Muscle of leg (tissue), 11 donors: ENCODE data around the gene C17orf67. TPM values are rescaled to one million over a fixed set of nuclear protein-coding genes. Genes with fewer than 3 reads are reported as not detected.

Experiments
- DNase-seq: peaks from one replicate; pipeline ENCODE4 v3.0.0; 2013
- H3K27ac ChIP-seq: one replicate; pipeline ENCODE4 v1.5.1; 2013; ENCODE audit warnings: mild to moderate bottlenecking, low read length, control low read depth
- H3K27me3 ChIP-seq: one replicate; pipeline ENCODE4 v1.6.1; 2013; ENCODE audit warnings: low read length; ENCODE audit not compliant: control insufficient read depth, insufficient read depth
- H3K36me3 ChIP-seq: one replicate; pipeline ENCODE4 v1.6.1; 2013; ENCODE audit warnings: low read length; ENCODE audit not compliant: control insufficient read depth, insufficient read depth
- H3K4me1 ChIP-seq: one replicate; pipeline ENCODE4 v1.6.1; 2013; ENCODE audit warnings: low read length; ENCODE audit not compliant: control insufficient read depth, insufficient read depth
- H3K4me3 ChIP-seq: one replicate; pipeline ENCODE4 v1.5.1; 2013; ENCODE audit warnings: low read length, control low read depth
- H3K9me3 ChIP-seq: replicated peaks from 2 replicates; pipeline ENCODE4 v1.6.1; 2013; ENCODE audit warnings: low read depth, low read length; ENCODE audit not compliant: control insufficient read depth
- WGBS: methylation state at CpG from one replicate; pipeline ENCODE4 v1.1.5; 2013; ENCODE audit warnings: missing lambda C conversion rate; ENCODE audit not compliant: insufficient coverage; 5-methylcytosine and 5-hydroxymethylcytosine counted together
- polyA plus RNA-seq, 8 donors: library from polyadenylated mRNA; unstranded; fragments of 120-200 nt; gene quantifications; one replicate each; pipeline versions ENCODE4 v1.2.1 to v1.2.3, GENCODE V29; 2013; ENCODE audit warnings: inconsistent platforms in 1 of 8, low replicate concordance in 1 of 8; ENCODE audit not compliant: insufficient read length in 8 of 8, insufficient read depth in 1 of 8
- total RNA-seq: library from RNA; stranded (reverse); fragments of 120-200 nt; gene quantifications from one replicate; pipeline ENCODE4 v1.2.4, GENCODE V29; 2013

The C17orf67 gene
- total and polyA plus RNA-seq, 9 donors: 1.3 to 2.3 (median 1.9) TPM

DNA sequence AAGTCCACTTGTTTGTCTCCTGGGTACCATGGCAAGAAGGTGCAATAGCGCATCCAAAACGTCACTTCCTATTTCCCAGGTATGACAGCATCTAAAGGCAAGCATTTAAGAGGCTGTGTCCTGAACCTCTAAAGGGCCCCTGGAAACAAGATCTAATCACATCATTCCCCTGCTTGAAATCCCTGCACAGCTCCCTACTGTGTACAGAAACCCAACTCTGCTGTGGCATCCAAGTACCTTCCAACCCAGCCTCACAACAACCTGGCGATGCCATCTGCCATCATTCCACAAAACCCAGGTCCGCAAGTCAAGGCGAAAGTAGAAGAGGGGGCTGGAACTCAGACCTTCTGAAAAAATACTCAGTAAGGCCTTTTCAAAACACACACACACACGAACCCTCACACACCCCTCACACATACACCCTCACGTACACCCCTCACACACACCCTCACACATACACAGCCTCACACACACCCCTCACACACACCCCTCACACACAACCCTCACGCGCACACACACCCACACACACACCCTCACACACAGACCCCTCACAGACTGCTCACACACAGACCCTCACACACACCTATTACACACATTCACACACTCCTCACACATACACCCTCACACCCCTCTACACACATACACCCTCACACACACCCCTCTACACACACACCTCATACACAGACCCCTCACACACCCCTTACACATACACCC is 24.5 kb downstream of the C17orf67 start:
- Histone ChIP-seq H3K36me3 (no peaks in the 10 kb centered on the region), H3K4me1 (peaks cover 53% of the 10 kb centered on the region), H3K9me3 (no peaks in the 10 kb centered on the region), H3K27me3 (no peaks in the 10 kb centered on the region), H3K27ac (no peak overlapping the region), H3K4me3 (no peak overlapping the region)
- WGBS: 89% methylated on average over 8 of the region's 9 CpGs
- no peak for DNase-seq

DNA sequence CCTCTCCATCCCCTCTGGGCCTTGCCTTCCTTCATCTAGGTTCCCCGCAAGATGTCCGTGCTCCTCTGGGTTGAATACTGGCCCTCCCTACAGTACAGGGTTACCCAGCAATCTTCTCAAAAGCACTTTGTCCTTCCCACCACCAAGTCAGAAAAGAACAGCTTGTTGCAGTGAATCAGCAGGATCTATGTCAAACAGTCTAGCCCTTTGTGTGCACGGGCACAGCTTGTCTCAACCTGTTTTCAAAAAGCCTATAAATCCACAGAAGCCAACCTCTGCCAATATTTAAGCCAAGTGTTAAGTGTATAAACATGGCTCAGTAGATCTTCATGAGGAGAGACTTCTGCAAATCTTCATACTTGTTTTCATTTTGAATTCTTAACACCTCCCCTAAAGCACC is 25.2 kb downstream of the C17orf67 start:
- WGBS: 88% methylated on average over 2 of the region's 3 CpGs
- H3K27ac ChIP-seq: peak overlapping the region; percentile 62
- no peak overlapping the region for H3K4me3 ChIP-seq
- H3K27me3 ChIP-seq: no peaks in the 10 kb centered on the region
- no peaks in the 10 kb centered on the region for H3K9me3 ChIP-seq
- H3K36me3 ChIP-seq: no peaks in the 10 kb centered on the region
- DNase-seq: peak; percentile 38
- H3K4me1 ChIP-seq: peaks cover 47% of the 10 kb centered on the region

GRCh38 chr17:56807723-56808122 is 26.0 kb downstream of the C17orf67 start:
- no peak for DNase-seq
- no CpG with 5 or more reads among the region's 3 CpGs for WGBS
- no peak overlapping the region for H3K4me3 ChIP-seq
- H3K27me3 ChIP-seq: no peaks in the 10 kb centered on the region
- peaks cover 44% of the 10 kb centered on the region for H3K4me1 ChIP-seq
- no peaks in the 10 kb centered on the region for H3K36me3 ChIP-seq
- H3K9me3 ChIP-seq: no peaks in the 10 kb centered on the region
- no peak overlapping the region for H3K27ac ChIP-seq

DNA sequence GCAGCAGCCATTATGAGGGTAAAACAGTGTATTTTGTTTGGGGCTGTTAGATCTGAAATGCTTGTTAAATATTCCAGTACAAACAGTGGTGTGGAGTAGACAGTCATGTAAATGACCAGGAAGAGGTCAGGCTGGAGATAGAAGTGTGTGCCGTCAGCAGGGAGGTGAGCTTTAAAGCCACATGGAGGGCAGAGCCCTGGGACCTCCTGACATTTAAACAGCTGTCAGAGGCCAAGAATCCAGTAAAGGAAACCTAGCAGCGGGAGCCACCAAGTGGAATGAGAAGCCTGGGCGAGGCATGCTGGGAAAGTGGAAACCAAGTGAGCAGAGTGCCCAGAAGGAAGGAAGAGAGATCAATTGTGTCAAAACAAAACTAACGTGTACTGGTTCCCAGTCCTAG is 26.8 kb downstream of the C17orf67 start:
- WGBS: 75% methylated on average over 4 of the region's 4 CpGs

DNA sequence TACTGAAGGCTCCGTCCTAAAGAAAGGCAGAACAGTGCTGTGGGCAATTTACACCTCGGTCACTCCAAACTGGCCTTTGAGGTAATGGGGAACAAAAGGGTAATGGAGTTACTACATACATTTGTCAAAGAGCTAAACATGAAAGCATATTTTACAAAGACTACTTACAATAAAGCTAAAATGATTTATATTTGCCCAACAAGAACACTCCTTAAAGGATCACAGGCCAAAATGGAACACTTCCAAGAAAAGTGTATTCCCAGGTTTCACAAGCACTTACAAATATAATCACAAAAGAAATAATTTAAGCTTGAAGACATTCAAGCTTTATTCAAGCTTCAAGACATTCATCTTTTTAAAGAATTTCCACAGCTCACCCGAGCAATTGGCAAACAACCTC is 29.3 kb downstream of the C17orf67 start:
- no CpG with 5 or more reads among the region's 3 CpGs for WGBS

More for the DNA sequence above, 26.8 kb downstream of the C17orf67 start:
- no peak for DNase-seq
- Histone ChIP-seq H3K27me3 (no peaks in the 10 kb centered on the region), H3K9me3 (no peaks in the 10 kb centered on the region), H3K36me3 (no peaks in the 10 kb centered on the region), H3K27ac (no peak overlapping the region), H3K4me1 (peaks cover 40% of the 10 kb centered on the region), H3K4me3 (no peak overlapping the region)

DNA sequence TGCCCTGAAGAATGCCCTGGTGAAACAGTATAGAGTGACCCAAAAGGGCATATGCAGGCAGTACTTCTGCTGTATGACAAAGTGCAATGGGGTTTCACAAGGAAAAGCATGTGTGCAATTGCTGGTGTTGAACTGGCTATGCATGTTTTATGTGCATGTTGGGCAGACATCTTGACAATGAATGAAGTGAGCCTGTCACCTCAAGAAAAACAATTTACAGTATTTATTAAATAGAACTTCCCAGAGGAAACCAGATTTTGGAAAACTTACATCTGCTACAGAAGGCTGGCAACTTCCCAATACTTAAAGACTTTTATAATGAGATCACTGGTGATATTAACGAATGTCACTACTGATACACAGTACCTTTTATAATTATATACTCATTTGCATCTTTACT is 30.6 kb downstream of the C17orf67 start:
- DNase-seq: no peak
- H3K27ac ChIP-seq: no peak overlapping the region
- H3K4me1 ChIP-seq: peaks cover 16% of the 10 kb centered on the region
- no CpG with 5 or more reads among the region's 1 CpG for WGBS
- H3K27me3 ChIP-seq: no peaks in the 10 kb centered on the region
- no peaks in the 10 kb centered on the region for H3K9me3 ChIP-seq
- H3K36me3 ChIP-seq: no peaks in the 10 kb centered on the region
- H3K4me3 ChIP-seq: no peak overlapping the region

More for the DNA sequence above, 29.3 kb downstream of the C17orf67 start:
- DNase-seq: no peak
- H3K4me3 ChIP-seq: no peak overlapping the region
- H3K9me3 ChIP-seq: no peaks in the 10 kb centered on the region
- H3K4me1 ChIP-seq: peaks cover 26% of the 10 kb centered on the region
- H3K27ac ChIP-seq: no peak overlapping the region
- H3K36me3 ChIP-seq: no peaks in the 10 kb centered on the region
- H3K27me3 ChIP-seq: no peaks in the 10 kb centered on the region

GRCh38 chr17:56801459-56802178 is 32.1 kb downstream of the C17orf67 start:
- Histone ChIP-seq H3K27me3 (no peaks in the 10 kb centered on the region), H3K27ac (no peak overlapping the region), H3K36me3 (no peaks in the 10 kb centered on the region), H3K4me3 (no peak overlapping the region), H3K4me1 (peaks cover 9% of the 10 kb centered on the region), H3K9me3 (no peaks in the 10 kb centered on the region)
- DNase-seq: peak; percentile 39
- no CpG with 5 or more reads among the region's 4 CpGs for WGBS

DNA sequence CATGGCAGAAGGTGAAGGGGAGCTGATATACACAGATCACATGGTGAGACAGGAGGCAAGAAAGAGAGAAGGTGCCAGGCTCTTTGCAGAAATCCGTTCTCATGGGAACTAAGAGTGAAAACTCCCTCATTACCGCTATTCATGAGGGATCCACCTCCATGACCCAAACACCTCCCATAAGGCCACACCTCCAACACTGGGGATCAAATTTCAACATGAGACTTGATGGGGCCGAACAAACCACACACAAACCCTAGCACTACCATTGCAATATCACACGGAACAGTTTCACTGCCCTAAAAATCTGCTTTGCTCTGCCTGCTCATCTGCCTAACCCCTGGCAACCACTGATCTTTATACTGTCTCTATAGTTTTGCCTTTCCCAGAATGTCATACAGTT is 34.8 kb downstream of the C17orf67 start:
- WGBS: 7% methylated on average over 3 of the region's 4 CpGs
- Histone ChIP-seq H3K27me3 (no peaks in the 10 kb centered on the region), H3K27ac (no peak overlapping the region), H3K36me3 (no peaks in the 10 kb centered on the region), H3K4me3 (no peak overlapping the region), H3K9me3 (no peaks in the 10 kb centered on the region), H3K4me1 (peaks cover 9% of the 10 kb centered on the region)
- no peak for DNase-seq

DNA sequence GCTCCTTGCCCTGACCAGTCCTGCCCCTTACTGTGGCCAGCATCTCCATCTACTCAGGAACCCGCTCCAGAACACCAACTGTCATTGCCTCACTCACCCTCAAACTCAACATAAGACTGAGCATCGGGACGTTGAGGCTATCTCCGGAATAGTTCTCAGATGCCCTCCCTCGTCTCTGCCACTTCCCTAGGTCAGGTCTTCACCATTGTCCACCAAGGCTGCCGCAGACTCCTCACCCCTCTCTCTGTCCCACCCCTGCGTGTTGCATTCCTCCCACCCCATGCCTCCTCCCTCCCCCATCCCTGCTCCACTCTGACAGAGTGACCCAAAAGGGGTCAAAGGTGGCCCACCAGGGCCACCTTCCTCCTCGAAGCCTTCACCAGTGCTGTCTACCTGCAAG is 37.2 kb downstream of the C17orf67 start:
- H3K36me3 ChIP-seq: no peaks in the 10 kb centered on the region

GRCh38 chr17:56795221-56795865 is 38.4 kb downstream of the C17orf67 start:
- WGBS: 60% methylated on average over 1 of the region's 5 CpGs
- Histone ChIP-seq H3K4me3 (no peak overlapping the region), H3K36me3 (no peaks in the 10 kb centered on the region), H3K4me1 (peaks cover 6% of the 10 kb centered on the region), H3K27ac (no peak overlapping the region), H3K27me3 (no peaks in the 10 kb centered on the region), H3K9me3 (no peaks in the 10 kb centered on the region)
- no peak for DNase-seq

More for the DNA sequence above, 37.2 kb downstream of the C17orf67 start:
- no peak for DNase-seq
- H3K4me3 ChIP-seq: no peak overlapping the region
- no peak overlapping the region for H3K27ac ChIP-seq
- H3K4me1 ChIP-seq: peaks cover 7% of the 10 kb centered on the region
- WGBS: 90% methylated on average over 7 of the region's 8 CpGs
- H3K9me3 ChIP-seq: no peaks in the 10 kb centered on the region
- no peaks in the 10 kb centered on the region for H3K27me3 ChIP-seq
